Keratinocyte (primary cell): ENCODE measurements around the gene PREP.

Experiments
- EZH2 ChIP-seq: IDR thresholded peaks from one replicate; pipeline ENCODE4 v1.6.1; 2012; ENCODE audit warnings: inconsistent platforms, mild to moderate bottlenecking, low read length, moderate library complexity
- TF ChIP-seq, protein P1 (sequence below), 3 experiments: IDR thresholded peaks in 1 of 3; conservative IDR thresholded peaks in 1 of 3; optimal IDR thresholded peaks in 1 of 3; 2 replicates in 2 of 3; 3 replicates in 1 of 3; pipeline versions ENCODE3 to v1.5.1; 2011; ENCODE audit warnings: low read length in 3 of 3, mild to moderate bottlenecking in 3 of 3, moderate library complexity in 2 of 3, control low read depth in 1 of 3, inconsistent platforms in 1 of 3; ENCODE audit not compliant: insufficient read depth in 2 of 3; ENCODE audit errors: extremely low read depth in 1 of 3

DNA sequence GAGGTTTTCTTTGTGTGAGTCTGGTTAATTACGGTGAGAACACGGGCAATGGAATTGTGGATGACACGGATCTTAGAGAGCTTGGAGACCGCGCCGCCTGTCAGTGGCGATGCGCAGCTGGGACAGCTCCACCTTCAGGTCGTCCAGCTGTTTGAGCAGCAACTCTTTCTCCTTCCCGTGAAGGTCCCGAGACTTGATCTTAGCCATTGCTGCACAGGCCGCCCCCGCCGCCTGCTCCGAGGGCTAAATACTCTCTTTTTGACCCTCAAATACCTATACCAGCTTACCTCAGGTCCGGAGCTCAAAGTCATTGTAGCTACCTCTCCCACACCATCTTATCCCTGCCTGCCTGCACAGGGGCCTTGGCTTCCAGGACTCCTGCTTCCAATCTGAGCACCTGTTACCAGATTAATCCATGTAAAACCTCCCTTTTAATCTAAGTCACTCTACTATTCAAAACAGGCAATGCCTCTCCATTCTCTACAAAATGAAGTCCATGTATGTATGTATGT lies 100.2 kb downstream of the PREP start:
- TF ChIP-seq, protein P1, sequence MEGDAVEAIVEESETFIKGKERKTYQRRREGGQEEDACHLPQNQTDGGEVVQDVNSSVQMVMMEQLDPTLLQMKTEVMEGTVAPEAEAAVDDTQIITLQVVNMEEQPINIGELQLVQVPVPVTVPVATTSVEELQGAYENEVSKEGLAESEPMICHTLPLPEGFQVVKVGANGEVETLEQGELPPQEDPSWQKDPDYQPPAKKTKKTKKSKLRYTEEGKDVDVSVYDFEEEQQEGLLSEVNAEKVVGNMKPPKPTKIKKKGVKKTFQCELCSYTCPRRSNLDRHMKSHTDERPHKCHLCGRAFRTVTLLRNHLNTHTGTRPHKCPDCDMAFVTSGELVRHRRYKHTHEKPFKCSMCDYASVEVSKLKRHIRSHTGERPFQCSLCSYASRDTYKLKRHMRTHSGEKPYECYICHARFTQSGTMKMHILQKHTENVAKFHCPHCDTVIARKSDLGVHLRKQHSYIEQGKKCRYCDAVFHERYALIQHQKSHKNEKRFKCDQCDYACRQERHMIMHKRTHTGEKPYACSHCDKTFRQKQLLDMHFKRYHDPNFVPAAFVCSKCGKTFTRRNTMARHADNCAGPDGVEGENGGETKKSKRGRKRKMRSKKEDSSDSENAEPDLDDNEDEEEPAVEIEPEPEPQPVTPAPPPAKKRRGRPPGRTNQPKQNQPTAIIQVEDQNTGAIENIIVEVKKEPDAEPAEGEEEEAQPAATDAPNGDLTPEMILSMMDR (optimal IDR thresholded peaks at IDR 0.05 in 1 of 3, IDR thresholded peaks at IDR 0.05 in 1 of 3, conservative IDR thresholded peaks at IDR 0.05 in 1 of 3; ENCODE audit: extremely low read depth in 1 of 3, insufficient read depth in 2 of 3, low read length in 3 of 3) = no peak
- TF ChIP-seq EZH2 = no peak
